ENCODE results near the gene MTUS2.

- TF ChIP-seq, protein P1, sequence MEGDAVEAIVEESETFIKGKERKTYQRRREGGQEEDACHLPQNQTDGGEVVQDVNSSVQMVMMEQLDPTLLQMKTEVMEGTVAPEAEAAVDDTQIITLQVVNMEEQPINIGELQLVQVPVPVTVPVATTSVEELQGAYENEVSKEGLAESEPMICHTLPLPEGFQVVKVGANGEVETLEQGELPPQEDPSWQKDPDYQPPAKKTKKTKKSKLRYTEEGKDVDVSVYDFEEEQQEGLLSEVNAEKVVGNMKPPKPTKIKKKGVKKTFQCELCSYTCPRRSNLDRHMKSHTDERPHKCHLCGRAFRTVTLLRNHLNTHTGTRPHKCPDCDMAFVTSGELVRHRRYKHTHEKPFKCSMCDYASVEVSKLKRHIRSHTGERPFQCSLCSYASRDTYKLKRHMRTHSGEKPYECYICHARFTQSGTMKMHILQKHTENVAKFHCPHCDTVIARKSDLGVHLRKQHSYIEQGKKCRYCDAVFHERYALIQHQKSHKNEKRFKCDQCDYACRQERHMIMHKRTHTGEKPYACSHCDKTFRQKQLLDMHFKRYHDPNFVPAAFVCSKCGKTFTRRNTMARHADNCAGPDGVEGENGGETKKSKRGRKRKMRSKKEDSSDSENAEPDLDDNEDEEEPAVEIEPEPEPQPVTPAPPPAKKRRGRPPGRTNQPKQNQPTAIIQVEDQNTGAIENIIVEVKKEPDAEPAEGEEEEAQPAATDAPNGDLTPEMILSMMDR (IDR thresholded peaks at IDR 0.05; ENCODE audit: poor library complexity): no peak
- TF ChIP-seq EZH2phosphoT487 (IDR thresholded peaks at IDR 0.05; ENCODE audit: low read depth, severe bottlenecking, unreplicated experiment): no peak
These were observed 459.5 kb downstream of the MTUS2 start for GRCh38 chr13:29279356-29280254.

Measured in hepatocyte (in vitro differentiated cells).